ENCODE measurements around the gene COX7A1. TPM values are rescaled to one million over a fixed set of nuclear protein-coding genes. Genes with fewer than 3 reads are reported as not detected.

Gene COX7A1
- total RNA-seq, 4 donors from 2014 or later: 50.4 to 66.6 (median 61.7) TPM

- Histone ChIP-seq H3K4me1 (peaks cover 0 to 3% (median 0%) of the 10 kb centered on the region in 3 donors), H3K36me3 (peaks cover 0 to 24% of the 10 kb centered on the region in 2 donors), H3K27ac (no peak overlapping the region), H3K4me3 (no peak overlapping the region), H3K27me3 (no peaks in the 10 kb centered on the region), H3K9me3 (no peaks in the 10 kb centered on the region)
- WGBS, 2 donors (ENCODE audit: low coverage in 1 of 2): 92% methylated on average over 11 to 12 of the region's 12 CpGs
- no peak for ATAC-seq
- no peak for TF ChIP-seq POLR2AphosphoS5 (IDR thresholded peaks at IDR 0.05)
- no peak for TF ChIP-seq EP300 (IDR thresholded peaks at IDR 0.05)
- no peak for TF ChIP-seq POLR2A (IDR thresholded peaks at IDR 0.05)
- no peak for TF ChIP-seq CTCF (IDR thresholded peaks at IDR 0.05)
Measured at GRCh38 chr19:36163813-36164212, 11.6 kb upstream of the COX7A1 start.

- 76 to 90% methylated on average over 6 of the region's 7 CpGs for WGBS, 2 donors (ENCODE audit: low coverage in 1 of 2)
- TF ChIP-seq EP300 (IDR thresholded peaks at IDR 0.05) (no peak), CTCF (IDR thresholded peaks at IDR 0.05) (no peak), POLR2AphosphoS5 (IDR thresholded peaks at IDR 0.05) (no peak), POLR2A (IDR thresholded peaks at IDR 0.05) (no peak)
- H3K4me3 ChIP-seq: no peak overlapping the region
- peaks cover 0 to 14% of the 10 kb centered on the region in 2 donors for H3K36me3 ChIP-seq
- no peak overlapping the region for H3K27ac ChIP-seq
- H3K27me3 ChIP-seq: no peaks in the 10 kb centered on the region
- ATAC-seq: no peak
- H3K9me3 ChIP-seq: no peaks in the 10 kb centered on the region
- no peaks in the 10 kb centered on the region for H3K4me1 ChIP-seq
Measured at GRCh38 chr19:36160821-36161596, 8.8 kb upstream of the COX7A1 start.

- 82 to 91% methylated on average over 7 to 8 of the region's 10 CpGs for WGBS, 2 donors (ENCODE audit: low coverage in 1 of 2)
- Histone ChIP-seq H3K4me3 (peak overlapping the region; percentile 77 to 80), H3K4me1 (peaks cover 3 to 45% (median 9%) of the 10 kb centered on the region in 3 donors), H3K9me3 (no peaks in the 10 kb centered on the region), H3K36me3 (peaks cover 0 to 28% of the 10 kb centered on the region in 2 donors), H3K27me3 (no peaks in the 10 kb centered on the region), H3K27ac (peak overlapping the region; percentile 97 to 99 (median 98))
- no peak for TF ChIP-seq EP300 (IDR thresholded peaks at IDR 0.05)
- no peak for TF ChIP-seq CTCF (IDR thresholded peaks at IDR 0.05)
- no peak for TF ChIP-seq POLR2AphosphoS5 (IDR thresholded peaks at IDR 0.05)
- TF ChIP-seq POLR2A (IDR thresholded peaks at IDR 0.05): no peak
- ATAC-seq: no peak
Measured at GRCh38 chr19:36153126-36153525, 879 bp upstream of the COX7A1 start.

- no peaks in the 10 kb centered on the region for H3K9me3 ChIP-seq
- peak overlapping the region; percentile 77 to 80 for H3K4me3 ChIP-seq
- H3K27ac ChIP-seq: peak overlapping the region; percentile 97 to 99 (median 98)
- H3K4me1 ChIP-seq: peaks cover 3 to 45% (median 9%) of the 10 kb centered on the region in 3 donors
- TF ChIP-seq POLR2A (IDR thresholded peaks at IDR 0.05) (no peak), POLR2AphosphoS5 (IDR thresholded peaks at IDR 0.05) (no peak), EP300 (IDR thresholded peaks at IDR 0.05) (no peak)
- peak; percentile 5 for ATAC-seq
- H3K27me3 ChIP-seq: no peaks in the 10 kb centered on the region
- peaks cover 0 to 39% of the 10 kb centered on the region in 2 donors for H3K36me3 ChIP-seq
- WGBS, 2 donors (ENCODE audit: low coverage in 1 of 2): 0% methylated on average over 6 of the region's 16 CpGs; no CpG with 5 or more reads in 1 of the 2 donors
Measured at GRCh38 chr19:36152019-36152351, 262 bp downstream of the COX7A1 start.

- WGBS, 2 donors (ENCODE audit: low coverage in 1 of 2): 30% methylated on average over 9 of the region's 47 CpGs; no CpG with 5 or more reads in 1 of the 2 donors
- Histone ChIP-seq H3K4me1 (peaks cover 3 to 45% (median 9%) of the 10 kb centered on the region in 3 donors), H3K27ac (peak overlapping the region; percentile 97 to 99 (median 98)), H3K4me3 (peak overlapping the region; percentile 77 to 80), H3K36me3 (peaks cover 0 to 45% of the 10 kb centered on the region in 2 donors), H3K9me3 (no peaks in the 10 kb centered on the region), H3K27me3 (no peaks in the 10 kb centered on the region)
- ATAC-seq: peak; percentile 65
- no peak for TF ChIP-seq EP300 (IDR thresholded peaks at IDR 0.05)
- peak; percentile 23 to 39 for TF ChIP-seq POLR2A (IDR thresholded peaks at IDR 0.05)
- peak; percentile 78 for TF ChIP-seq POLR2AphosphoS5 (IDR thresholded peaks at IDR 0.05)
Measured at GRCh38 chr19:36151144-36152018, 866 bp downstream of the COX7A1 start.
